Smooth muscle cell (in vitro differentiated cells): ENCODE data around the gene TTC3. TPM values are rescaled to one million over a fixed set of nuclear protein-coding genes. Genes with fewer than 3 reads are reported as not detected.
A peak's percentile ranks its signal among the peaks of the same experiment; 100 is the strongest.

ENCODE experiments used
- DNase-seq: peaks from one replicate; lab custom pipeline; 2025; ENCODE audit not compliant: unreplicated experiment; lab: John Stamatoyannopoulos, UW
- H2AFZ ChIP-seq: fragments of 200-600 bp; sonication (generic); 2 replicates; pipeline ENCODE4 v1.6.0; 2016; ENCODE audit warnings: antibody characterized with exemption, low read depth, mild to moderate bottlenecking
- H3F3A ChIP-seq: fragments of 200-600 bp; sonication (generic); 2 replicates; pipeline ENCODE4 v1.6.0; 2017; ENCODE audit warnings: antibody characterized with exemption, low read depth
- H3K27ac ChIP-seq: fragments of 200-600 bp; sonication (generic); 2 replicates; pipeline ENCODE4 v1.5.1; 2016; ENCODE audit warnings: low read depth, mild to moderate bottlenecking
- H3K27me3 ChIP-seq: fragments of 200-600 bp; sonication (generic); 2 replicates; pipeline ENCODE4 v1.6.1; 2016; ENCODE audit warnings: low read depth, mild to moderate bottlenecking
- H3K36me3 ChIP-seq: fragments of 200-600 bp; sonication (generic); 2 replicates; pipeline ENCODE4 v1.5.1; 2016; ENCODE audit warnings: low read depth
- H3K4me1 ChIP-seq: fragments of 200-600 bp; sonication (generic); 2 replicates; pipeline ENCODE4 v1.5.1; 2016; ENCODE audit warnings: low read depth
- H3K4me2 ChIP-seq: fragments of 200-600 bp; sonication (generic); 2 replicates; pipeline ENCODE4 v1.6.0; 2016; ENCODE audit warnings: mild to moderate bottlenecking
- H3K4me3 ChIP-seq: fragments of 200-600 bp; sonication (generic); 2 replicates; pipeline ENCODE4 v1.5.1; 2016; ENCODE audit warnings: mild to moderate bottlenecking
- H3K79me2 ChIP-seq: fragments of 200-600 bp; sonication (generic); 2 replicates; pipeline ENCODE4 v1.6.0; 2016; ENCODE audit warnings: low read depth, mild to moderate bottlenecking
- H3K9ac ChIP-seq: fragments of 200-600 bp; sonication (generic); 2 replicates; pipeline ENCODE4 v1.6.0; 2016; ENCODE audit warnings: low read depth
- H3K9me3 ChIP-seq: fragments of 200-600 bp; sonication (generic); replicated peaks from 2 replicates; pipeline ENCODE4 v1.5.1; 2016; ENCODE audit warnings: low read depth
- H4K20me1 ChIP-seq: fragments of 200-600 bp; sonication (generic); 2 replicates; pipeline ENCODE4 v1.6.0; 2016; ENCODE audit warnings: low read depth
- CTCF ChIP-seq: fragments of 200-600 bp; sonication (generic); IDR thresholded peaks from 2 replicates; pipeline ENCODE4 v1.5.1; 2017; ENCODE audit warnings: borderline replicate concordance, mild to moderate bottlenecking, antibody characterized with exemption; ENCODE audit not compliant: insufficient read depth, poor library complexity, severe bottlenecking
- WGBS: methylation state at CpG from one replicate; pipeline ENCODE4 v1.1.7; 2016; ENCODE audit warnings: low lambda C conversion rate; 5-methylcytosine and 5-hydroxymethylcytosine counted together
- polyA plus RNA-seq: library from polyadenylated mRNA; unstranded; fragments of >200 nt; fragmentation: Nextera tagmentation; extraction: Ambion mirVana; gene quantifications from 2 replicates; pipeline ENCODE4 v1.2.1, GENCODE V29; 2016
- total RNA-seq: library from RNA; depleted of rRNA; stranded (reverse); fragments of >200 nt; gene quantifications from 2 replicates; pipeline ENCODE4 v1.2.3, GENCODE V29; 2014

Gene TTC3
- total and polyA plus RNA-seq, 2 experiments from 2014 or later = 193 to 224 TPM

GRCh38 chr21:37060296-37060695, 12.8 kb upstream of the TTC3 start:
- Histone ChIP-seq H3K9me3 (no peaks in the 10 kb centered on the region), H3F3A (peaks cover 10% of the 10 kb centered on the region), H3K9ac (peak overlapping the region; percentile 9), H3K4me2 (peak overlapping the region; percentile 53), H3K4me3 (no peak overlapping the region), H4K20me1 (no peaks in the 10 kb centered on the region), H3K4me1 (peaks cover 25% of the 10 kb centered on the region), H3K27ac (peak overlapping the region; percentile 81), H3K36me3 (no peaks in the 10 kb centered on the region), H2AFZ (no peak overlapping the region), H3K27me3 (no peaks in the 10 kb centered on the region), H3K79me2 (no peaks in the 10 kb centered on the region)
- 45% methylated on average over 1 of the region's 1 CpG for WGBS
- no peak for TF ChIP-seq CTCF
- peak; percentile 19 for DNase-seq

- no peaks in the 10 kb centered on the region for H3K9me3 ChIP-seq
- WGBS = 55% methylated on average over 7 of the region's 7 CpGs
- peaks cover 10% of the 10 kb centered on the region for H3F3A ChIP-seq
- peaks cover 25% of the 10 kb centered on the region for H3K4me1 ChIP-seq
- H4K20me1 ChIP-seq = no peaks in the 10 kb centered on the region
- no peak for DNase-seq
- H3K79me2 ChIP-seq = no peaks in the 10 kb centered on the region
- H2AFZ ChIP-seq = no peak overlapping the region
- TF ChIP-seq CTCF = no peak
- H3K36me3 ChIP-seq = no peaks in the 10 kb centered on the region
- H3K9ac ChIP-seq = no peak overlapping the region
- H3K4me3 ChIP-seq = no peak overlapping the region
- H3K27me3 ChIP-seq = no peaks in the 10 kb centered on the region
- H3K27ac ChIP-seq = peak overlapping the region; percentile 81
- H3K4me2 ChIP-seq = peak overlapping the region; percentile 53
These were observed 11.0 kb upstream of the TTC3 start for GRCh38 chr21:37061926-37062592.

GRCh38 chr21:37062593-37062935, 10.5 kb upstream of the TTC3 start:
- no peak for DNase-seq
- no peaks in the 10 kb centered on the region for H3K36me3 ChIP-seq
- no peak overlapping the region for H3K9ac ChIP-seq
- H4K20me1 ChIP-seq = no peaks in the 10 kb centered on the region
- H3K27me3 ChIP-seq = no peaks in the 10 kb centered on the region
- H3K9me3 ChIP-seq = no peaks in the 10 kb centered on the region
- peak overlapping the region; percentile 53 for H3K4me2 ChIP-seq
- H3K27ac ChIP-seq = peak overlapping the region; percentile 81
- no peaks in the 10 kb centered on the region for H3K79me2 ChIP-seq
- peaks cover 10% of the 10 kb centered on the region for H3F3A ChIP-seq
- H3K4me1 ChIP-seq = peaks cover 25% of the 10 kb centered on the region
- no peak for TF ChIP-seq CTCF
- H2AFZ ChIP-seq = no peak overlapping the region
- 81% methylated on average over 6 of the region's 6 CpGs for WGBS
- no peak overlapping the region for H3K4me3 ChIP-seq

- Histone ChIP-seq H3K36me3 (no peaks in the 10 kb centered on the region), H3K27ac (no peak overlapping the region), H3K79me2 (no peaks in the 10 kb centered on the region), H4K20me1 (no peaks in the 10 kb centered on the region), H3K4me2 (no peak overlapping the region), H3K9ac (no peak overlapping the region), H3F3A (peaks cover 10% of the 10 kb centered on the region), H3K4me1 (peaks cover 19% of the 10 kb centered on the region), H3K4me3 (no peak overlapping the region), H2AFZ (no peak overlapping the region), H3K27me3 (no peaks in the 10 kb centered on the region), H3K9me3 (no peaks in the 10 kb centered on the region)
- TF ChIP-seq CTCF = no peak
- DNase-seq = no peak
- WGBS = 78% methylated on average over 1 of the region's 1 CpG
These were observed 9.6 kb upstream of the TTC3 start for GRCh38 chr21:37063433-37063832.
